CD4-positive, alpha-beta T cell (primary cell): Measurements from ENCODE around the gene PODXL. TPM values are rescaled to one million over a fixed set of nuclear protein-coding genes. Genes with fewer than 3 reads are reported as not detected.

Source experiments
- ATAC-seq: fragments of 200-7000 bp; cut with Tn5 transposase; one replicate; pipeline ENCODE4 v1.10.0; 2022; ENCODE audit warnings: mild to moderate bottlenecking; ENCODE audit not compliant: poor library complexity
- CTCF ChIA-PET: fragments of 350-600 bp; sonication (Branson Sonifier 250); formaldehyde crosslinking; loops from one replicate; lab custom pipeline; 2021; ENCODE audit warnings: antibody characterized with exemption, inconsistent platforms; lab: Charles Lee
- POLR2A ChIA-PET: fragments of 350-600 bp; sonication (Branson Sonifier 250); formaldehyde crosslinking; loops from one replicate; lab custom pipeline; 2021; ENCODE audit warnings: antibody characterized with exemption, inconsistent platforms; lab: Charles Lee
- DNase-seq, 14 experiments: peaks; one replicate each; pipeline ENCODE4 v3.0.0-alpha.2; 2013 to 2020; ENCODE audit warnings: mixed read lengths in 2 of 14
- H3K27ac ChIP-seq, 2 donors: one replicate each; pipeline versions ENCODE4 v1.5.1 to v1.7.0; 2013; ENCODE audit warnings: low read length in 2 of 2, low read depth in 1 of 2, mild to moderate bottlenecking in 1 of 2
- H3K27me3 ChIP-seq, 2 experiments: 1 replicate in 1 of 2; 2 replicates in 1 of 2; pipeline versions ENCODE4 v1.6.1 to v1.7.0; 2013; ENCODE audit warnings: low read length in 2 of 2, control low read depth in 1 of 2, mild to moderate bottlenecking in 1 of 2, moderate library complexity in 1 of 2; ENCODE audit not compliant: insufficient read depth in 2 of 2, control insufficient read depth in 1 of 2
- H3K36me3 ChIP-seq: one replicate; pipeline ENCODE4 v1.6.1; 2013; ENCODE audit warnings: low read length, control low read depth; ENCODE audit not compliant: insufficient read depth
- H3K4me1 ChIP-seq: one replicate; pipeline ENCODE4 v1.6.1; 2013; ENCODE audit warnings: low read length, control low read depth; ENCODE audit not compliant: insufficient read depth
- H3K4me3 ChIP-seq: one replicate; pipeline ENCODE4 v1.5.1; 2013; ENCODE audit warnings: mild to moderate bottlenecking, low read length, moderate library complexity
- H3K9me3 ChIP-seq, 2 experiments: 1 replicate in 1 of 2; 2 replicates in 1 of 2; pipeline versions ENCODE4 v1.6.1 to v1.7.0; 2013; ENCODE audit warnings: low read length in 2 of 2, mild to moderate bottlenecking in 2 of 2, control low read depth in 1 of 2, moderate library complexity in 1 of 2; ENCODE audit not compliant: control insufficient read depth in 1 of 2, insufficient read depth in 1 of 2
- H3K27ac Mint-ChIP-seq: one replicate; pipeline ENCODE4 v1.8.0; 2020; ENCODE audit warnings: mixed read lengths
- H3K27me3 Mint-ChIP-seq: one replicate; pipeline ENCODE4 v1.8.0; 2021; ENCODE audit warnings: mixed read lengths
- H3K36me3 Mint-ChIP-seq: one replicate; pipeline ENCODE4 v1.8.0; 2021; ENCODE audit warnings: low read depth, mixed read lengths
- H3K4me1 Mint-ChIP-seq: one replicate; pipeline ENCODE4 v1.8.0; 2021; ENCODE audit warnings: low read depth, mixed read lengths
- H3K4me3 Mint-ChIP-seq: one replicate; pipeline ENCODE4 v1.8.0; 2020; ENCODE audit warnings: mild to moderate bottlenecking, mixed read lengths
- H3K9me3 Mint-ChIP-seq: one replicate; pipeline ENCODE4 v1.8.0; 2020; ENCODE audit warnings: mixed read lengths
- CTCF ChIP-seq: fragments of 200-600 bp; IDR thresholded peaks from one replicate; pipeline ENCODE4 v1.8.0; 2022; ENCODE audit warnings: antibody characterized with exemption, mild to moderate bottlenecking
- intact Hi-C, 2 experiments: fragments of 100-400 bp; cut with DNase I in 1 of 2; cut with micrococcal nuclease in 1 of 2; formaldehyde crosslinking; loops; one replicate each; pipeline versions ENCODE4 v1.15.1 to v1.9.0; 2023 to 2025; cut with DNase I, micrococcal nuclease
- total RNA-seq, 174 experiments: library from RNA in 2 of 174; stranded (reverse) in 2 of 174; gene quantifications; one replicate each; pipeline ENCODE4 v1.2.3 and lab custom pipeline; 2021 to 2026

PODXL gene
- total RNA-seq, 2 experiments from 2014 or later = 0.16 to 0.47 TPM

GRCh38 chr7:131536361-131536849 lies 20.0 kb downstream of the PODXL start:
- Histone ChIP-seq H3K36me3 (no peaks in the 10 kb centered on the region), H3K27me3 (no peaks in the 10 kb centered on the region), H3K27ac (no peak overlapping the region), H3K9me3 (no peaks in the 10 kb centered on the region), H3K4me3 (no peak overlapping the region), H3K4me1 (no peaks in the 10 kb centered on the region)
- DNase-seq (no peak), ATAC-seq (no peak)
- Mint-ChIP-seq H3K4me3 (no peak overlapping the region), H3K36me3 (no peaks in the 10 kb centered on the region), H3K9me3 (no peaks in the 10 kb centered on the region), H3K27ac (no peak overlapping the region), H3K4me1 (no peaks in the 10 kb centered on the region), H3K27me3 (no peaks in the 10 kb centered on the region)
- intact Hi-C loops = no loop called here
- CTCF ChIA-PET = no interaction called here
- POLR2A ChIA-PET = no interaction called here
- no peak for TF ChIP-seq CTCF

- H3K4me3 Mint-ChIP-seq = no peak overlapping the region
- DNase-seq (no peak), ATAC-seq (no peak)
- H3K9me3 ChIP-seq = no peaks in the 10 kb centered on the region
- H3K36me3 ChIP-seq = no peaks in the 10 kb centered on the region
- H3K4me1 Mint-ChIP-seq = no peaks in the 10 kb centered on the region
- no peaks in the 10 kb centered on the region for H3K9me3 Mint-ChIP-seq
- H3K4me3 ChIP-seq = no peak overlapping the region
- H3K27me3 ChIP-seq = no peaks in the 10 kb centered on the region
- POLR2A ChIA-PET = no interaction called here
- no peaks in the 10 kb centered on the region for H3K4me1 ChIP-seq
- H3K27me3 Mint-ChIP-seq = no peaks in the 10 kb centered on the region
- intact Hi-C loops = no loop called here
- H3K36me3 Mint-ChIP-seq = no peaks in the 10 kb centered on the region
- H3K27ac Mint-ChIP-seq = no peak overlapping the region
- no peak for TF ChIP-seq CTCF
- CTCF ChIA-PET = no interaction called here
- no peak overlapping the region for H3K27ac ChIP-seq
Observed at GRCh38 chr7:131533566-131534561, 22.6 kb downstream of the PODXL start.

GRCh38 chr7:131533151-131533559 lies 23.3 kb downstream of the PODXL start:
- POLR2A ChIA-PET = no interaction called here
- H3K27ac Mint-ChIP-seq = no peak overlapping the region

More at GRCh38 chr7:131533151-131533559, 23.3 kb downstream of the PODXL start:
- no peak overlapping the region for H3K4me3 ChIP-seq
- no peak for ATAC-seq
- H3K27me3 Mint-ChIP-seq = no peaks in the 10 kb centered on the region
- no peak for TF ChIP-seq CTCF
- no peaks in the 10 kb centered on the region for H3K9me3 ChIP-seq
- H3K4me1 ChIP-seq = no peaks in the 10 kb centered on the region
- H3K27ac ChIP-seq = no peak overlapping the region
- H3K36me3 Mint-ChIP-seq = no peaks in the 10 kb centered on the region
- CTCF ChIA-PET = no interaction called here
- no peak overlapping the region for H3K4me3 Mint-ChIP-seq
- no peaks in the 10 kb centered on the region for H3K4me1 Mint-ChIP-seq
- intact Hi-C loops = no loop called here
- H3K9me3 Mint-ChIP-seq = no peaks in the 10 kb centered on the region
- H3K36me3 ChIP-seq = no peaks in the 10 kb centered on the region
- DNase-seq = no peak
- no peaks in the 10 kb centered on the region for H3K27me3 ChIP-seq
